RPMI8226 (cell line): ENCODE measurements around the gene MAN2A2.

Experiments
- DNase-seq: peaks from one replicate; pipeline ENCODE4 v3.0.0-alpha.2; 2015

Gene MAN2A2

DNA sequence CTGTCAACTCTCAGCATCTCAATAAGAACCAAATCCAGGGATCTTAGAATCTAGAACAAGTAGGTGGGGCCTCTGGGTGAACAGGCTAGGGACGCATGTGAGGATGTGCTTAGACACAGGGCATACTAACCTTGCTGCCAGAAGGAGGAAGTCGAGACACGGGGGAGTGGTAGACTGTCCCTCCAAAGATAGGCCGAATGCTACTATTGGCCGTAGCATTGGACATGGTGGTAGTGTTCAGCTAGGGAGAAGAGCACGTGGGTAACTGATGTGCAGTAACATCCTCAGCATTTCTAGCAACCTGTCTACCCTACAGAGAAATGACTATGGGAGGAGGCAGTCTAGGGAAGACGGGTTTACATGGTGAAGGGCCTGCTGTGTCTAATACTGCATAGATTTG lies 67.2 kb downstream of the MAN2A2 start:
- DNase-seq = no peak

DNA sequence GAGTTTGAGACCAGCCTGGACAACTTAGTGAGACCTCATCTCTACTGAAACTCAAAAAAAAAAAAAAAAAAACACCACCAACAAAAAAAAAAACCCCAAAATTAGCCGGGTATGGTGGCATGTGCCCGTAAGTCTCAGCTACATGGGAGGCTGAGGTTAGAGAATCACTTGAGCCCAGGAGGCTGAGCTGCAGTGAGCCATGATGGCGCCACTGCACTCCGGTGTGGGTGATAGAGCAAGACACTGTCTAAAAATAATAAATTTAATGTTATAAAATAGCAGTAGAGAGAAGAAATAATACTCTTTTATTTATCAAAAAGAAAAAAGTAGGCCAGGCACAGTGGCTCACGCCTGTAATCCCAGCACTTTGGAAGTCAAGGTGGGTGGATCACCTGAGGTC lies 69.0 kb downstream of the MAN2A2 start:
- no peak for DNase-seq
